GM23248 (cell line): Measurements from ENCODE around the gene PAQR4.

ENCODE experiments used
- EZH2 ChIP-seq: fragments of 200-600 bp; sonication (generic); IDR thresholded peaks from 2 replicates; pipeline ENCODE4 v1.6.1; 2018; ENCODE audit warnings: antibody characterized with exemption, mild to moderate bottlenecking; ENCODE audit not compliant: insufficient read depth, poor library complexity, severe bottlenecking
- EZH2phosphoT487 ChIP-seq: fragments of 200-600 bp; sonication (generic); IDR thresholded peaks from 2 replicates; pipeline ENCODE4 v1.6.1; 2018; ENCODE audit warnings: antibody characterized with exemption, moderate library complexity, mild to moderate bottlenecking, low read depth; ENCODE audit not compliant: insufficient read depth

DNA sequence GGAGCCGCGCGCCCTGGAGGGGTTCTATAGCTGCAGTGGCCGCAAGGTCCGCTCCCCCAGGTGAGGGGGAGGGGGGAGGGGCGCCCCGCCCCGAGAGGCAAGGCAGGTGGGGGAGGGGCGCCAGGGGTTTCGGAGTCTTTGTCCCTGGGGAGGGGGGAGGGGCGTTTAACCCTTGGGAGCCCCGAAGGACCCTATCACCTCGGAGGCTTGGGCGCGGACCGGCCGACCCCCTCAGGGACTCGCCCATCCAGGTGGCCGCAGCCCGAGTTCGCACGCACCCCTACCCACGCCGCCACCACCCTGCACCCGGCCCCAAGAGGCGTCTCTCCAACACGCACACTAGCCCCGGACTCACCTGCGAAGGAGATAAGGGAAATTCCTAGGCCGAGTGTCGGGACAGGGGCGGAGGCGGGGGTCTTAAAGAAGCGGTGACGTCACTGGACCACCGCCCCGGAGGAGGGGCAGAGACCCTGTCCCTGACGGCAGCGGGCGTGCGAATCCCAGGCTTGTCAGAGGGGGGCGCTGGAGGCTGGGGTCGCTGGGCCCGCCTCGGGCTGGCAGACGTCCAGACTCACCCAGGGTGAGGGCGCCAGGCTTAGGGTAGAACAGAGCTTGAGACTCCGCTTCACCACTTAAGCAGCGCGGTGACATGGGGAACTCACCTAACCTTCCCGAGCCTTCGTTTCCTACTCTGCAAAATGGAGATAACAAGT is 48.8 kb downstream of the PAQR4 start, which contains the start of gene CLDN6:
- TF ChIP-seq EZH2, result no peak
- TF ChIP-seq EZH2phosphoT487, result no peak
